ENCODE data around the gene CIRBP.
A peak's percentile ranks its signal among the peaks of the same experiment; 100 is the strongest.

DNA sequence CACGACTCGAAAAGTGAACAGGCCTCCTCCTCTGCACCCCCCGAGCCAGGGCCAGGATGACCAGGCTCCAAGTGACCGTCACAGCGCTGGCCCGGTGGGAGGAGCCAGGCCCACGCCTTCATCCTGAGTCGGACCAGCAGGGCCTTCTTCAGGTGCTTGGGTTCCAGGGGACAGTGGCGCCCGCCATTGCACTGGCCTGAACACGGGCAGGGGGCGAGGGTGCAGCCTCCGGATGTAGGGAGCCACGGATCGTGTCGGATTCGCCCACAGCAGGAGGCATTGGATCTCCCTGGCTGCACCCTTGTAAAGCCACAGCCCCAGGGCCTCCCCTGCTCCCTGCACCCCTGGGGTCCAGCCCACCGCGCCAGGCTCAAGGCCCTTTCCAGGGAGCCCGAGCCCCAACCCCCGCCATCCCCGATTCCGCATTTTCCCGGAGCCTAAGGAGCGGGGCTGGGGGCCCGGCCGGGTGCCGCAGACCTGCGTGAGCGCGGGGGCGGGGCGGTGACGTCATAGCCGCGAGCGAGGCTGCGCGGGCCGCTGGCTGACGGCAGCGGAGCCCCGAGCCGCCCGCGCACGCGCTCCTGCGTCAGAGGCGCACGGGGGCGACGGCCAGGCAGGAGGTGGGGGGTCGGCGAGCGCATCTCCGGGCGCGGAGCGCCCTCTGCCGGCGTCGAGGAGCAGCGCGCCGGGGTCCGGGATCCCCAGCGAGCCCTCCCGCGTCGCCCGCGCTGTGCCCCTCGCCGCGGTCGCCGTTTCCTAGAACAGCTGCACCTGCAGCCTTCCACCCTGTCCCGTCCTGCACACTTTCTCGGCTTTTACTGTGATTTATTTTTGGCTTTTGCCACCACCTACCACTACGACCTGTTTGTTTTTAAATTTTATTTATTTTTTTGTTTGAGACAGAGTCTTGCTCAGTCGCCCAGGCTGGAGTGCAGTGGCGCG, 29.1 kb upstream of the CIRBP start:
- TF ChIP-seq, protein P1, sequence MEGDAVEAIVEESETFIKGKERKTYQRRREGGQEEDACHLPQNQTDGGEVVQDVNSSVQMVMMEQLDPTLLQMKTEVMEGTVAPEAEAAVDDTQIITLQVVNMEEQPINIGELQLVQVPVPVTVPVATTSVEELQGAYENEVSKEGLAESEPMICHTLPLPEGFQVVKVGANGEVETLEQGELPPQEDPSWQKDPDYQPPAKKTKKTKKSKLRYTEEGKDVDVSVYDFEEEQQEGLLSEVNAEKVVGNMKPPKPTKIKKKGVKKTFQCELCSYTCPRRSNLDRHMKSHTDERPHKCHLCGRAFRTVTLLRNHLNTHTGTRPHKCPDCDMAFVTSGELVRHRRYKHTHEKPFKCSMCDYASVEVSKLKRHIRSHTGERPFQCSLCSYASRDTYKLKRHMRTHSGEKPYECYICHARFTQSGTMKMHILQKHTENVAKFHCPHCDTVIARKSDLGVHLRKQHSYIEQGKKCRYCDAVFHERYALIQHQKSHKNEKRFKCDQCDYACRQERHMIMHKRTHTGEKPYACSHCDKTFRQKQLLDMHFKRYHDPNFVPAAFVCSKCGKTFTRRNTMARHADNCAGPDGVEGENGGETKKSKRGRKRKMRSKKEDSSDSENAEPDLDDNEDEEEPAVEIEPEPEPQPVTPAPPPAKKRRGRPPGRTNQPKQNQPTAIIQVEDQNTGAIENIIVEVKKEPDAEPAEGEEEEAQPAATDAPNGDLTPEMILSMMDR (conservative IDR thresholded peaks at IDR 0.05; ENCODE audit: low read length), result peak; percentile 79
- TF ChIP-seq EZH2phosphoT487 (IDR thresholded peaks at IDR 0.05; ENCODE audit: borderline replicate concordance, low read depth, low read length), result no peak

Measured in OCI-LY7 (cell line).